Middle frontal gyrus (tissue), 1 donor: ENCODE measurements around the gene TMPRSS9.

ENCODE experiments used
- DNase-seq: peaks from one replicate; pipeline ENCODE4 v3.0.0-alpha.2; 2015; ENCODE audit warnings: low spot score; ENCODE audit errors: extremely low spot score

The TMPRSS9 gene

GRCh38 chr19:2420490-2420889 lies 60.4 kb downstream of the TMPRSS9 start:
- DNase-seq, result no peak

DNA sequence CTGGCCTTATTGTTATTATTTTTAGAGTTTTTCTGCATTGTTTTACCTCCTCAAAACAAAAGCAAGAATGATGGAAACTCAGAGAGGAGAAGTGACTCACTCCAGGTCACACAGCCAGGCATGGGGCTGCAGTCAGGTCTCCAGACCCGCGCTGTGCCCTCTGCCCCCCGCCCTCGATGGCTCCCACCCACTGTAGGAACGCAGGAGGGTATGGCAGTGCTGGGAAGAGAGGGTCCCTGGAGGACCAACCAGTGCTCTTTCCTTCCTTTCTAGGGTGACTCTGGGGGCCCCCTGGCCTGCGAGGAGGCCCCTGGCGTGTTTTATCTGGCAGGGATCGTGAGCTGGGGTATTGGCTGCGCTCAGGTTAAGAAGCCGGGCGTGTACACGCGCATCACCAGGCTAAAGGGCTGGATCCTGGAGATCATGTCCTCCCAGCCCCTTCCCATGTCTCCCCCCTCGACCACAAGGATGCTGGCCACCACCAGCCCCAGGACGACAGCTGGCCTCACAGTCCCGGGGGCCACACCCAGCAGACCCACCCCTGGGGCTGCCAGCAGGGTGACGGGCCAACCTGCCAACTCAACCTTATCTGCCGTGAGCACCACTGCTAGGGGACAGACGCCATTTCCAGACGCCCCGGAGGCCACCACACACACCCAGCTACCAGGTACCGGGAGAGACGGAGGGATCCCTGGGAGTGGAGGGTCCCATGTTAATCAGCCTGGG lies 61.7 kb downstream of the TMPRSS9 start:
- DNase-seq, result no peak

- no peak for DNase-seq
These were observed 63.2 kb downstream of the TMPRSS9 start for GRCh38 chr19:2423071-2423914.

- DNase-seq, result no peak
These were observed 64.0 kb downstream of the TMPRSS9 start for GRCh38 chr19:2423915-2424685.

DNA sequence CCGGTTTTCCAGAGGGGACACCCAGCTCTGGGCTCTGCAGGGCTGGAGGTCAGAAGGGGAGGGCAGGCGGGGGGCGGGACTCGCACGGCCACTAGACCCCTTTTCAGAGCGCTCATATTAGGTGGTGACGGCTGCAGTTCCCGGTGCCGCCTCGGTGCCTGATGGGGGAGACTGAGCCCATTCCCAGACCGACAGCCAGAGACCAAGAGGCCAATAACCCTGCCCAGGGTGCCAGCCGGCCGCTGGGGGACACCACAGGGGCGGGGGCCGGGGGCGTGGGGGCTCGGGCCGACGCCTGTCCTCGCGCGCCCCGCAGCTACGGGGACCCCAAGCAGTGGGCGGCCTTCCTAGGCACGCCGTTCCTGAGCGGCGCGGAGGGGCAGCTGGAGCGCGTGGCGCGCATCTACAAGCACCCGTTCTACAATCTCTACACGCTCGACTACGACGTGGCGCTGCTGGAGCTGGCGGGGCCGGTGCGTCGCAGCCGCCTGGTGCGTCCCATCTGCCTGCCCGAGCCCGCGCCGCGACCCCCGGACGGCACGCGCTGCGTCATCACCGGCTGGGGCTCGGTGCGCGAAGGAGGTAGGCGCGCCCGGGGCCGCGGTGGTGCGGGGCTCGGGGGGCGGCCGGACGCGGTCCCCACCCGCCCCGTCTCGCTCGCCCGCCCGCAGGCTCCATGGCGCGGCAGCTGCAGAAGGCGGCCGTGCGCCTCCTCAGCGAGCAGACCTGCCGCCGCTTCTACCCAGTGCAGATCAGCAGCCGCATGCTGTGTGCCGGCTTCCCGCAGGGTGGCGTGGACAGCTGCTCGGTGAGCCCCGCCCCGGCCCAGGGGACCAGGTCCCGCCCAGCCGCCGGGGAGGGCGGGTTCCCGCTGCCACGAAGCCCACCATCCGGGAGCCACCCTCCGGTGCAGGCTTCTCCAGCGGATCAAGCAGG lies 64.9 kb downstream of the TMPRSS9 start:
- DNase-seq, result peak; percentile 4

- DNase-seq, result no peak
These were observed 65.8 kb downstream of the TMPRSS9 start for GRCh38 chr19:2425622-2426581.

GRCh38 chr19:2426611-2427428 lies 66.8 kb downstream of the TMPRSS9 start:
- no peak for DNase-seq

GRCh38 chr19:2427429-2428320 lies 67.6 kb downstream of the TMPRSS9 start, which contains the start of gene TIMM13:
TSS of gene TIMM13 (minus strand) at chr19:2427586. CDS start at chr19:2427533, 53 bp downstream.
- DNase-seq, result peak; percentile 95

- peak; percentile 4 for DNase-seq
These were observed 68.2 kb downstream of the TMPRSS9 start for GRCh38 chr19:2428321-2428690.

GRCh38 chr19:2428756-2429711 lies 69.0 kb downstream of the TMPRSS9 start:
- DNase-seq, result no peak

- no peak for DNase-seq
These were observed 70.0 kb downstream of the TMPRSS9 start for GRCh38 chr19:2429917-2430535.

DNA sequence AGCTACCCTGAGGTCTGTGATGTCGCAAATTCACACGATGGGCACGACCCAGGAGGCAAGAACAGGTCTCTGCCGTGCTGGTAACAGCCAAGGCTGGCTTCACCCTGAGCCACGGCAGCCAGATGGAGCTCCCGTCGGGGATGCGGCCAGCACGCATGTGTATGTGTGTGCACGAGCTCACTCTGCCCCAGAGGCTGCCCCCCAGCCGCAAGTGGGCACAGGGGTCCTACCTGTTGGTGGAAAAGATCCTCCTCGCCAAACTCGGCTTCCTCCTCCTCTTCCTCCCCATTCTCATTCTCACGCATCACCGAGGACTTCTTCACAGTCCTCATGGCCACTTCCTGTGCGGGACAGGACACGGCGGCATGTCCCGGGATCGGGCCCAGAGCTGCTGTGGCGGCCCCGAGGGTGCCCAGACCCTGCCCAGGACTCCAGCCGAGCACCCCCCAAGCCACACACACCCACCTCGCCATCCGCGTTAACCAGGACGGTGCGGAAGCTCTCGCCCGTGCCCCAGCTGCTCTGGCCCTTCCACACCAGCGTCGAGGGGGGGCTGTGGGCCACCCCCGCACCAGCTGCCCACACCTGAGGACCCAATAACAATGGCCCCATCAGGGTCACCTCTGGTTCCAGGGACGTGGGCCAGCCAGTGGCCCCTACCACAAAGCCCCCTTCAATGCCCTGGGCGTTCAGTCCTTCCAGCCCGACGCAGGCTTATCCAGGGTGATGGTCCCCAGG lies 71.4 kb downstream of the TMPRSS9 start:
- DNase-seq, result no peak

- DNase-seq, result no peak
These were observed 72.2 kb downstream of the TMPRSS9 start for GRCh38 chr19:2432131-2432848.

DNA sequence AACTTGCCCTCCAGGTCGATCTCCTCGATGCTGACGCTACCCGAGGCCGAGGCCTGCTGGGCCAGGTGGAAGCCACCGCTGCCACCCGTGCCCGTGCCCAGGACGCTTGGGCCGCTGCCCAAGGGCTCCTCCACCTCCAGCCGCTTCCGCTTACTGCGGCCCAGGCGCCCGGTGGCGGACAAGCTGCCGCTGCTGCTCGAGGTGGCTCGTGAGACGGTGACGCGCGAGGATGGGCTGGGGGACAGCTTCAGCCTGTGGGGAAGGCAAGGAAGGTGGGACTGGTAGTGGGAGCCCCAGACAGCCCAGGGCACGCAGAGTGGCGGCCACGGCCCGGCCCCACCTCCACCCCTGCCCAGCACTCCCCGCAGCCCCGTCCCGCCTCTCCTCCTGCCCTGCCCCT lies 73.8 kb downstream of the TMPRSS9 start:
- DNase-seq, result no peak

- no peak for DNase-seq
These were observed 74.2 kb downstream of the TMPRSS9 start for GRCh38 chr19:2434267-2434666.
